Astrocyte of the hippocampus (primary cell): ENCODE results near the gene STIL.
"Not testable (repeated sequence)": the region's sequence is repeated elsewhere in the genome, so short reads cannot be mapped to it uniquely, and the experiment has no call there.

Source experiments
- DNase-seq: peaks from one replicate; pipeline ENCODE4 v3.0.0; 2011; ENCODE audit warnings: low read depth, low spot score

Gene STIL

DNA sequence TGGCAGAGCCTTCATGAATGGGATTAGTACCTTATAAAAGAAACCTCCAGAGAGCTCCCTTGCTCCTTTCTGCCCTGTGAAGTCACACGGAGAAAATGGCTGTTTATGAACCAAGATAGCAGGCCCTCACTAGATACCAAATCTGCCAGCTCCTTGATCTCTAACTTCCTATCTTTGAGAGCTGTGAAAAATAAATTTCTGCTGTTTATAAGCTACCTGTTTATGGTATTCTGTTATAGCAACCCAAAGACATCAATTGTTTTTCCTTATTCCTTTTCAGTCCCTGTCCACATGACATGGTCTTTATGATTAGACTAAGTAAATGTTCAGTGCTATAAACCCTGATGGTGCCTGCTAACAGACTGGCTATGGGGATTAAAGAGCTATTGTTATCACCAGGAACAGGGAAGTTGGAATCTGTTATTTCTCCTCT lies 9.7 kb upstream of the STIL start:
- no peak for DNase-seq

DNA sequence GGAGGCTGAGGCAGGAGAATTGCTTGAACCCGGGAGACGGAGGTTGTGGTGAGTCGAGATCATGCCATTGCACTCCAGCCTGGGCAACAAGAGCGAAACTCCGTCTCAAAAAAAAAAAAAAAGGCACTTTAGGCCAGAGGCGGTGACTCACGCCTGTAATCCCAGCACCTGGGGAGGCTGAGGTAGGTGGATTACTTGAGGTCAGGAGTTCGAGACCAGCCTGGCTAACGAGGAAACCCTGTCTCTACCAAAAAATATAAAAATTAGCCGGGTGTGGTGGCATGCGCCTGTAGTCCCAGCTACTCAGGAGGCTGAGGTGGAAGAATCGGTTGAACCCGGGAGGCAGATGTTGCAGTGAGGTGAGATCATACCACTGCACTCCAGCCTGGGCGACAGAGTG lies 6.0 kb upstream of the STIL start:
- DNase-seq = not testable (repeated sequence)

DNA sequence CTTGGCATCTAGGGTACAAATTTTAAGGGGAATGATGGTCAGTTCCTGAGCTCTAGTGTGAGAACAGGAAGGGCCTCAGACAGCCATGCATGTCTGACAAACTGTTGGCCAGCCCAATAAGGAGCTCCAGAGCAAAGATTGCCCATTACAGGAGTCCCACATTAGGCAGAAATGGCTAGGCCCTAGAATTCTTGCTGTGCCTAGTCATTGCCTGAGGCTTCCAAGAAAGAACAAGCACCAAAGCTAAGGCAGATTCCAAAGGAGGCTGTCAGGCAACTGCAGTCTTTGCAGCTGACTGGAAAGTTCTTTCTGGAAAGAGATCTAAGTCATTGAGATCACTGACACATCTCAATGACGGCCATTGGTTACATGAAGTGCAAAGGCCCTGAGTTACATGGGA lies 3.9 kb upstream of the STIL start:
- peak; percentile 72 for DNase-seq

DNA sequence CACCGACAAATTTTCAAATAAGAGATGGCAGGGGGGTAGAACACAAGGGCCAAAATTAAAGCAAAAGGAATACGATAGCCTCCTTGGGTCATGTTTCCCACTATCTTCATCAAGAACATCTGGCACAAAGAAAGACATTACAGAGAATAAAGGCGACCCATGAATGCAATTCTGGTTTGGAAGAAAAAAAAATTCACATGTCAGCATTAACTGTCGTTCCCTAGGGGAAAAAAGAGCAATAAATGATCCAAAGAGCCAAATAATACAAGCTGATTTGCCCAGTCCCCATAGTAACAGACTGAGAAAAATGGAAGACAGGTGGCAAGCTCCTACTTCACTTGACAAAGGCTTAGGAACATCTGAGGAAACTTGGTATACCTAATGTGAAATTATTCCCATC lies 4.5 kb downstream of the STIL start:
- no peak for DNase-seq

DNA sequence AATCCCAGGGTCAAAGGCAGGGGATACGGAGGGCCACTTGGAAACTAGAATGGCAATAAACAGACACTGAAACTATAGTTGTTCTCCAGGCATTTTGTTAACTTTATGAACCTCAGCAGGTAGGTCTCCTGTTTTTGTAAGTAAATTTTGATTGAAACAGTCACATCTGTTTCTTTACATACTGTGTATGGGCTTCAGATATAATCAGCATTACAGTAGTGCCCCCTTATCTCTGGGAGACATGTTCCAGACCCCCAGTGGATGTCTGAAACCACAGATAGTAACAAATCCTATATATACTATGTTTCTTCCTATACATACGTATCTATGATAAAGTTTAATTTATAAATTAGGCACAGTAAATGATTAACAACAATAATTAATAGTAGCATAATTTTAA lies 11.5 kb downstream of the STIL start:
- no peak for DNase-seq

DNA sequence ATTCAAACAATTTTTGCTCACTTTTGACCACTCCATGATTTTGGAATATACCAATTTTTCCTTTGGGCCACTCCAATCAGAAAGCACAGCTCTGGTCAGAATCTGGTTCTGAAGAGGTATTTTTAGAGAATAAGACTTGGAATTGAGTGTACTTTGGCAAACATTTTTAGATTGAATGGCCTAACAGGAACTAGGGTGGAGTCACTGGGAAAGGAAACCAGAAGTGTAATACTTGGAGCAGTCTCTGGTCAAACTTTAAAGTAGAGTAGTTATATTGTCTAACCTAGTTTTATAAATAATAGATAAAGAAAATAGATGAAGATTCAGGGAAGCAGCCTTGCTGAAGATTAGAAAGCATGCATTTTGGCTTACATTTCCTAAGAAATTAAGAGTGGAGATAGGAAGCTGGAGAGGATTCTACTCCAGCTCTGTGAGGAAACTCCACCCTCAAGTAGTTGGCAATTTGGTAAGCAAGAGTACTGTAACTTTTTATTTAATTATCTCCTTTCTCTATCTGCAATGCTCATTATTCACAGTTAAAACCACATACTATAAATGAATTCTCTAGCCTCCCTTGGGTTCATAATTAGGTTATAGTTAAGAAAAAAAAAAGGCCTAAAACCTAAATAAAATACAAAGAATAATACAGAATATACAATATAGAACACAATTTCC lies 15.8 kb downstream of the STIL start:
- DNase-seq = no peak

DNA sequence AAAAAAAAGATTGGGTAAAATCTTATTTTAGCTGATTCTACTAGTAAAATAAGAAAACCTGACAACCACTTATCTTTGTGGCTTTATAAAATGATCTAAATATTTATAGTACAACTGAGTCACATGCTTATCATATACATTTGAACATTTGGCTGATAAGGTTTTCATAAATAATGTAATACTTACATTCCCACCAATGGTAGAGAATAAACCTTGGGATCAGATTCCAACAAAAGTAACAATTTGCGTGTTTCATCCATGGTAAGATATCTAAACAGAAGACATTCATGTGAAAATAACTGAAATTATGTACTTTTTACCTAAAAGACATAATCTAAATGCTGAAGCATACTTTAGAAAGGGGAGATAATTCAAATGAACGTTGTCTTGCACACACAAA lies 18.4 kb downstream of the STIL start:
- DNase-seq = no peak

DNA sequence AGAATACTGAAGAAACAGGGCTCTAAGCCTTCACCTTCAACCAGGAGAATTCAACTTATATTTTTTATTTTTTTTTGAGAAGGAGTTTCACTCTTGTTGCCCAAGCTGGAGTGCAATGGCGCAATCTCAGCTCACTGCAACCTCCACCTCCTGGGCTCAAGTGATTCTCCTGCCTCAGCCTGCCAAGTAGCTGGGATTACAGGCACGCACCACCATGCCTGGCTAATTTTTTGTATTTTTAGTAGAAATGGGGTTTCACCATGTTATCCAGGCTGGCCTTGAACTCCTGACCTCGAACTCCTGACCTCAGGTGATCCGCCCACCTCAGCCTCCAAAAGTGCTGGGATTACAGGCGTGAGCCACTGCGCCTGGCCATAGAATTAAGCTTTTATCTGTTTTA lies 19.1 kb downstream of the STIL start:
- DNase-seq = not testable (repeated sequence)

DNA sequence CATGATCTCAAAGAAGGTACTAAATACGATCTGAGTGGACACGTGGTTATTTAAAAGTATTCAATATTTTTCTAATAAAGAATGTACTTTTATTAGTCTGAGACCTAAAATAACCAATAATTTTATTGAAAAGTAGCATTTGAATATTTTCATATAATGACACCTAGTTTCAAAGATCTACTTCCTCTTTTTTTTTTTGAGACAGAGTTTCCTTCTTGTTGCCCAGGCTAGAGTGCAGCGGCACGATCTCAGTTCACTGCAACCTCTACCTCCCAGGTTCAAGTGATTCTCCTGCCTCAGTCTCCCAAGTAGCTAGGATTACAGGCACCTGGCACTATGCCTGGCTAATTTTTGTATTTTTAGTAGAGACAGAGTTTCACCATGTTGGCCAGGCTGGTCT lies 25.8 kb downstream of the STIL start:
- DNase-seq = not testable (repeated sequence)

DNA sequence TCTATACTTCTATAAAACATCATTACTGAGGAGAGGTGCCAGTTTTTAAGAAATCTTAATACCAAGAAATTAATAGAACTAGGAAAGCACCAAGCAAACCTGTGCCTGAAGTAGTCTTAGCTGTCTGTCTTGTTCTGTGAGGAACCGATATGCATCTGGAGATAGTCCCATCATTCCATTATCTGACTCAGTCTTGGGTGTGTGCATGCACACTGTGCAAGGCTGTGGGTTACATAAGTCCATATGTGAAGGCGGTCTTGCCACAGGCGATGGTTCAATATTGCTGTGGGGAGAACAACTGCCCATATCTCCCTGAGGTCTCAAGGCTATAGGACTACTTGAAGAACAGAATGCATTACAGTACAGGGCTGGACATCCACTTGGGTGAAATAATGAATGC lies 33.8 kb downstream of the STIL start:
- DNase-seq = no peak

DNA sequence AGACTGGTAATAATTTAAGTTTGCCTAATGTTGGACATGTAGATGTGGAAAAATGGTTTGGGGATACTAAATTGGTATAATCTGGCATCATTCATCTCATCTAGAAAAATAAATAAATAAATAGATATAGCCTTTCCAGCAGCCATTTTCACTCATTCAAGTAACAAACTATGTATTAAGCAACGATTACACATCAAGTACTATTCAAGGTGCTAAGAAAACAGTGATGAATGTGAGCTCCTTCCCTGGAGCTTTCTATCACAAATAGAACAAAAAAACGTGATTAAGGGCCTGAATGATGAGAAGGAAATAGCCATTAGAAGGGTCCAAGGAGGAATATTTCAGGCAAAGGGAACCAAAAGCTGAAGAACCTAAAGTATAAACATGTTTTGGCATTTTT lies 37.1 kb downstream of the STIL start:
- DNase-seq = no peak

DNA sequence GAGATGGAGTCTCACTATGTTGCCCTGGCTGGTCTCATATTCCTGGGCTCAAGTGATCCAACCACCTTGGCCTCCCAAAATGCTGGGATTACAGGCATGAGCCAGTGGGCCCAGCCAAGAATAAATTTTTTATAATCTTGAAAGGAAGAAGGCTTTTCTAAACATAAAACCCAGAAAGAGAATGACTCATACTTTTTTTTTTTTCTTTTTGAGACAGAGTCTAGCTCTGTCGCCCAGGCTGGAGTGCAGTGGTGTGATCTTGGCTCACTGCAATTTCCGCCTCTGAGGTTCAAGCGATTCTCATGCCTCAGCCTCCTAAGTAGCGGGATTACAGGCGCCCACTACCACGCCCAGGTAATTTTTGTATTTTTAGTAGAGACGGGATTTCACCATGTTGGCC lies 38.1 kb downstream of the STIL start:
- not testable (repeated sequence) for DNase-seq

DNA sequence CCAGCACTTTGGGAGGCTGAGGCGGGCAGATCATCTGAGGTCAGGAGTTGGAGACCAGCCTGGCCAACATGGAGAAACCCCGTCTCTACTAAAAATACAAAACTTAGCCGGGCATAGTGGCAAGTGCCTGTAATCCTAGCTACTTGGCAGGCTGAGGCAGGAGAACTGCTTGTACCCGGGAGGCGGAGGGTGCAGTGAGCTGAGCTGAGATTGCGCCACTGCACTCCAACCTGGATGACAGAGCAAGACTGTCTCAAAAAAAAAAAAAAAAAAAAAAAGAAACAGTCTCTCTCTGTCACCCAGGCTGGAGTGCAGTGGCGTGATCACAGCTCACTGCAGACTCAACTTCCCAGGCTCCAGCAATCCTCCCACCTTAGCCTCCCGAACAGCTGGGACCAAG lies 48.4 kb downstream of the STIL start:
- DNase-seq = not testable (repeated sequence)

DNA sequence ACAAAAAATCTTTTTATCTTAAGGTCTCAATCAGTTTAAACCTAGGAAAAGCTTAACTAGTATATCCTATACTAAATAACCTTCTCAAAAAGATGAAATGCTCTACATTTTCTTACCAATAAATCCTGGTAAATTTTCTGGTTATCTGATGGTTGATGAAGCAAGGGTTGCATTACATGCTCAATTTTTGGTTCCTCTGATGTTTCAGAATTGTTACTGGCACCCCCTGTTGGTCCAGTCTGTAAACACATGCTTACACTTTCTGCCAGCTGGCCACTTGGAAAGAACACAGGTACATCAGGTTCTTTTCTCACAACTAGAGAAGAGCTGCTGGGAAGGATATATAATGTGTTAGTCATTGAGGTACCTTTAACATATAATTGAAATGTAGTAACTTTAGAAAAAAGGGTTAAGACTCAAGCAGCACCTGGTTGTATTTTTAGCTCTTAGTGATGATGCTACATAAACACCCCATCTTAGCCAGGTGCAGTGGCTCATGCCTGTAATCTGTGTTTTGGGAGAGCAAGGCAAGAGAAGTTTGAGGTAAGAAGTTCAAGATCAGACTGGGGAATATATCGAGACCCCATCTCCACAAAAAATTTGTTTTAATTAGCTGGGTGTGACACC lies 51.0 kb downstream of the STIL start:
- DNase-seq = peak; percentile 45

DNA sequence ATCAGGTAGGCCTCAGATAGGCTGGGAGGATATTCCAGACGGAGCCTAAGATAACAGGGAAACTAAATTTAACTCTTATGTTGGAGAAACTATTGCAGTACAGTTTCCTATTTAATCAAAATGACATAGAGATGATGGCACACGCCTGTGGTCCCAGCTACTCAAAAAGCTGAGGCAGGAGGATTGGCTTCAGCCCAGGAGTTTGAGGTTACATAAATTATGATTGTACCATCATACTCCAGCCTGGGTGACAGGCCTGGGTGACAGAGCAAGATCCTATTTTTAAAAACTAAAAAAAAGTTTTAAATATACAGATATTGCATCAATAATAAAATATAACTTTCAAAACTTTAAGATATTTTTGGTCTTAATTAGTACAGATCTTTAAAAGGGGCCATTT lies 56.7 kb downstream of the STIL start:
- peak; percentile 19 for DNase-seq

DNA sequence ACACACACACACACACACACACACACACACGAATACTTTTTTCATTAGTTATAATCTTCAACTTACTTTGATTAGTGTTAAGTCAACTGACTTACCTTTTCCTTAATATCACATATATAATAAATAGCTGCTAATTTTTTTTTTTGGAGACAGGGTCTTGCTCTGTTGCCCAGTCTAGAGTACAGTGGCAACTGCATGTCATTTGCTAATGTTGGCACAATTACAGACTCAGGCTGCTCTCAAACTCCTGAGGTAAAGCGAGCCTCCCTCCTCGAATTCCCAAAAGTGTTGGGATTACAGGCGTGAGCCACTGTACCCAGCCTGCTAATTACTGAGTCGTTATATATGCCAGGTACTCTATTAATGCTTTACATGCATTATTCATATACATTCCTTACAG lies 61.2 kb downstream of the STIL start:
- DNase-seq = no peak

DNA sequence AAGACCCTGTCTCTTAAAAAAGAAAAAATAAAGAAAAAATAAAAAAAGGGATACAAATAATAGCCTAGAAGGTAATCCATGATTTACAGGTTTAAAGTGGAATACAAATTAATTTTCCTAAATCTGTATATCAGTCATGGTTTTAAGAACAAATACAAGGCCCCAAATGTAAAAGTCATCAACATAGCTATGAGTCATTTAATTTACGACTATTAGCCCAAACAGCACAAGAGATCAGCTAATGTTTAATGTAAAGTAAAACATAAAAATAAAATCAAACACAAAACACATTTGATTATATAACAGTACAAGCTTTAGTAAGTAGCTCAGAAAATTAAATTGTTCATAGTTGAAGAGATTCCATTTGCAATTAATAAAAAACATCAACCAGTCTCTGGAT lies 61.6 kb downstream of the STIL start:
- no peak for DNase-seq

DNA sequence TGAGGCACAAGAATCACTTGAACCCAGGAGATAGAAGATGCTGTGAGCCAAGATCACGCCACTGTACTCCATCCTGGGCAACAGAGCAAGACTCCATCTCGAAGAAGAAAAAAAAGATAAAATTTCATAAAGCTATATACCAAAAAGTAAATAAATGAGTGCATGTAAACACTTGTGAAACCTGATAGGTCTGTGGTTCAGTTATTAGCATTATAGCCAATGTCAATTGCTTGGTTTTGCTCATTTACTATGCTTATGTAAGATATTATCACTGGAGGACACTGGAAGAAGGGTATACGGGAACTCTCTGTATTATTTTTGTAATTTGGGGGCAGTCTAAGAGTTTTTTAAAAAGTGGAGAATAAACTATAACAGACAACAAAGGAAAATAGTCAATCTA lies 64.2 kb downstream of the STIL start:
- no peak for DNase-seq

DNA sequence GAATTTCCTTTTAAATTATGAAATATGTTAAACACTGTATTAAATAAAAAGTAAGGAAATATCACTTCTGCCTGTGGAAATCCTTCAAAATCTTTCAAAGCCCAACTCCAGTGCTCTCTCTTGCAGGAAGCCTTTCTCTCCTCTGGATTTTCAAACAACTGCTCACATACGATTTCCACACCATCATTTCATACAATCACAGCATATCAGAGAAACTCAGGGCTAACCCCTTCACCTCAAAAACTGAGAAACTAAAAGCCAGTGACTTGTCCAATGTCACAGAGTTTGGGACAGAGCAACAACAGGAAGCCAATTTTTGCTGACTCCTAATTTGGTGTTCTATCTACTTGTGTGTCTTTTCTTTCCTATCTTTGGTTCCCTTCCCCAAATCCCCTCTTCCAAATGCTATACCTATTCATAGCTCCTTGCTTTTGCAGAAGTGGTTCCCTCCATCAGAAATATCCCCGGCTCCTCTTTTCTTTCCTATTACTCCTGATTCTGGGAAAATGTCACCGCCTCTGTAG lies 69.5 kb downstream of the STIL start:
- no peak for DNase-seq

DNA sequence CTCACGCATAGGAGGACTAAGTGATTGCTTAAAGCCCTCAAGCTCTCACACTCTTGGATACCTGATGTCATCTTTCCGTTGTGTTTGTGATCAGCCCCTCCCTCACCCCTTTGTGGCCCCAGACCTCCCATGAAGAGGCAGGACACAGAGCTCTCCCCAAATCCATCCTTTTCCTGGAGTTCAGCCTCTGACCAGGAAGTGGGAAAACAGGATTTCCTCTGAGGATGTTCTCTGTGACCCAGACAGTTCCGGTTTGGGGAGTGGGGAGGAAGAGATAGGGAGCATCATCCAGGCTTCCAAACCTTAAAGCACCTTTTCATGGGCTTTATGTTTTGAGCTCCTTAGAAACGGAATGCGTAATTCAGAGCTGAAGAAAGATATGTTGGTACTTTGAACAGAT lies 70.0 kb downstream of the STIL start:
- no peak for DNase-seq

DNA sequence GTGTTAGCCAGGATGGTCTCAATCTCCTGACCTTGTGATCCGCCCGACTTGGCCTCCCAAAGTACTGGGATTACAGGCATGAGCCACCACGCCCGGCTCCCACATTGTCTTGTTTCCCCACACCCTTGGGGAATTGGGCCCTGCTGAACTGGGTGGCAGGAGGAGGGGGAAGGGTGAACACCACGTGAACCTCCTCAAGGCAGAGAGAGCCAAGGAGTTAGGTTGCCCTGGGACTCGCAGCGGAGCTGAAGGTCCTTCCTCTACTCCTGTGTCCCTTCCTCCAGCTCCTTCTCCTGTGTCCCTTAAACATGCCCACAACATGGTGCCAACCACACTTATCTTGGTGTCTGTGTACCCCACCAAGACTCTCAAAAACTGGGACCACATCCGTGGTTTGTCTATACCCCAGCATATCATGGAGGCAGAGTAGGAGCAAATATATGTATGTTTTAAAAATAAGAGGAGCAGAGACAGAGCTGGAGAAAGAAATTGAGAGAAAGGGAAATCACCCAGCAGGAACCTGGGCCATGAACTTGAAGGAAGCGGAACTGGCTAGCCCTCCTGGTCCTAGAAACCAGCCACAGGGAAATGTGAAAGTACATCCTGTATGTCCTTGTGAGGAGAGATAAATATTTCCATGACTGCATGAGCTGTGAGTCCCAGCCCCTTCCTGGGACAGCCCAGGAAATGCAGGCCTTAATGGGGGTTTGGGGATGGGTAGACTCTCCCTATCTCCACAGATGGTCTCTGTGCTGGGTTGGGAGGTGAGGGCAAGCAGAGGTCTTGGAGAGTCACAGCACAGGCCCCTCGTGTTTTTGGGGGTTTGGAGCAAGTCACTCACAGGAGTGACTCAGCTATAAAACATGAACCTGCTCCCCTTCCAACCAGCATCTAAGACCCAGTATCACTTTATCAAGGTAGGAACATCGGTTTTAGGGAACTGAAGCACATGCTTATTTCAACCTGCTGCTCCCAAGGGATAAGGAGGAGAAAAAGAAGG lies 72.5 kb downstream of the STIL start:
- no peak for DNase-seq

DNA sequence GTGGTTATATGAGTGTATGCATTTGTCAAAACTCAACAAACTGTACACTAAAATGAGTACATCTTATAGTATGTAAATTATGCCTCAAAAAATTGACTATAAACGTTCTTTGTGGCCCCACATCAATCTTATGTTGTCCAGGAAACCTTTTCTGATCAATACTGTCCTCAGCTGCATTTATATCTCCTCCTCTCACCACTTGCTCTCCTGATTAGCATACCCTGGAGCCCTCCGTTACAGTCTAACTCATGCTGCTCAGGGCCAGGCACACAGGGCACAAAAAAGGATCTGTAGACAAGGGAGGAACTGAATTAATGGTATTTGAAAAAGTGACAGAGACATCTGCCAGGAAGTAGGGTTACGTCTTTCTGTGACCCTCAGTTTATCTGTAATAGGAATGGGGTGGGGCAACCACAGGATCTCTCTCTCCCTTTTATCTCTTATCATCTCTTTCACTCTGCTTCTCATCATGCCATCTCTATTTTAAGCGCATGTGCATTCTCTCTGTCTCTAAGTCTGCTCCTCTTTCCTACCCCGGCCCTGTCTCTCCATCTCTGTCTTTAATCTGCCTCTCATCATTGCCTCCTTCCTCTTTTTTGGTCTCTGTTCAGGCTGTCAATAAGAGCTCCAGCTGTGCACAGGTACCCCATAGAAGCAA lies 74.9 kb downstream of the STIL start:
- no peak for DNase-seq
